NCI-H128 (cell line): Measurements from ENCODE around the gene AKAP5.
A peak's percentile ranks its signal among the peaks of the same experiment; 100 is the strongest.
"Not testable (repeated sequence)": the region's sequence is repeated elsewhere in the genome, so short reads cannot be mapped to it uniquely, and the experiment has no call there.

Source experiments
- DNase-seq: peaks from one replicate; lab custom pipeline; 2025; ENCODE audit not compliant: unreplicated experiment; lab: John Stamatoyannopoulos, UW

Gene AKAP5

DNA sequence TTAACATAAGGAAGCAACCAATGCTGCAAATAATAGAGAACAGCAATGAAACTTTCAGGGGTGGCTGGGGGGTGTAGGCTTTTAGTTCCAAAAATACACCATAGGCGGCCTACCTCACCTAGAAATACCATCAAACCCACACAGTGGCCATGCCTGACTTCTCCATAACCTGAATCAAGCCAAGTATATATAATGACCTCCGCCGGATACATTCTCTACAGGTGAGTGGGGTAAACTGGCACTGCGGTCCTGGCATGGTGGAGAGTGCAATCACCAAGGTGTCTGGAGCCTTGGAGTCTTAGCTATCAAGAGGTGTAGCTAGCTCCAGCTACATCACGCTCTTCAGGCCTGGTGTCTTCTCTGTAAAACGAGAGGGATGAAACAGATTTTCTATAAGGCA, 37.2 kb downstream of the AKAP5 start:
- DNase-seq = no peak

DNA sequence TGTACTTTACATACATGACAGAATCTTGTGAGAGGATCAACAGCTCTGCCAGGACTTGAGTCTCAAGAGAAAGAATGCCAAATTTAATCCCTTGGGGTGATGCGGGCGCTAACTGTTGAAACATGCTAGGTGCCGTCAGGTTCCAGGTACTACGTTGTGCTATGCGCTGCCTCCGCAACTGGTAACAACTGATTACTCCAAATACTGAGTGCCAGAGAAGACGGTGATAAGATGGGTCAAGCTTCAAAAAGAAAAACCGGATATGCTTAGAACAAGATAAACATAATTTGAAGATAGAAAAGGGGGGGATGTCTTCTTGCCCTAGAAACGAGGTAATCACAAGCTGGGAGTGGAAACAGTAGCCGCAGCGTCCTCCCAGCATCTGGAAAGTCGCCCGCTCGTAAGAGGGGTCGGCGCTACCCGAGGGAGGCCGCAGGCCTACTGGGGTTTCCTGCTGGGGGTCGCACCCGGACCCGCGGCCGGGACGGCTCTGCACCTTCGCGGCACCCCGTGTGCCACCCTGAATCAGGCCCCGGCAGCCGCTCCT, 37.7 kb downstream of the AKAP5 start:
- no peak for DNase-seq

DNA sequence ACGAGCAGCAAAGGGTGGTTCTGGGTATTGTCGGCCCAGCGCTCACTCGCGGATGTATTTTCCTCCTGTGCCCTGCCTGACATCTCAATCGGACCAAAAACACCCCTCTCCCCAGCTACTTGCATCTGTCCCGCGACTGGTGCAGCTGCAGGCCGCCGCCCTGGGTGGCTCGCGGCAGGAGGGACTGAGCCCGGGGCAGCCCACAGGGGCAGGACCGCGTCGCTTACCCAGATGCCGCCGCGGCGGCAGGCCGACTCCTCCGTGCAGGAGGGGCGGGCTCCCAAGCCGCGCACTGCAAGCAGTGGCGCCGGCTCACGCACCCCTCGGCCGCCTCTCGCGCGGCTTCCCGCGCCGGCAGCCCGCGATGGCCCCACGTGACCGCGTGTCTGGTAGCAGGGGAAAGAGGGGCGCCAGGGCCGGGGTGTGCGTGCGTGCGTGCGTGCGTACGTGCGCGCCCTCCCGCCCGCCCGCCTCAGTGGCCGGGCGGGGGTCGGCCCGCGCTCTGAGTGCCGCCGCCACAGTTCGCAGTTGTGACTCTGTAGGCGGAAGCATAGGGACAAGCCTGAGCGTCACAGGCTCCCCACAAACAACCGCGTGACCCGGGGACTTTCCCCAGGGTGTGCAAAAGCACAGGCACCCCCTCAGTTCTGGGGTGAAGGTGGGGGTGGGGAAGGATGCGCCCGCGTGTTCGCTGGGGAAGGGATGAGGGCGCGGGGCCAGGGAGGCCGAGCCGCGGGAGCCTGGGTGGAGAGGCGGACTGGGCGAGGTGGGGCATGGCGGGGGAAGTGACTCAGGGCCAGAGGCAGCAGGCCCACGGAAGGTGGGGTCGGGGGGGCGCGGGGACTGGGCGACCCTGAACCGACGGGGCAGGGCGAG, 38.4 kb downstream of the AKAP5 start, which contains the start of gene ZBTB25:
TSS of gene ZBTB25 (minus strand) at position 405 of the 876 bp plus-strand sequence. CDS start 13,305 bp downstream, outside the sequence.
- DNase-seq = peak; percentile 80

DNA sequence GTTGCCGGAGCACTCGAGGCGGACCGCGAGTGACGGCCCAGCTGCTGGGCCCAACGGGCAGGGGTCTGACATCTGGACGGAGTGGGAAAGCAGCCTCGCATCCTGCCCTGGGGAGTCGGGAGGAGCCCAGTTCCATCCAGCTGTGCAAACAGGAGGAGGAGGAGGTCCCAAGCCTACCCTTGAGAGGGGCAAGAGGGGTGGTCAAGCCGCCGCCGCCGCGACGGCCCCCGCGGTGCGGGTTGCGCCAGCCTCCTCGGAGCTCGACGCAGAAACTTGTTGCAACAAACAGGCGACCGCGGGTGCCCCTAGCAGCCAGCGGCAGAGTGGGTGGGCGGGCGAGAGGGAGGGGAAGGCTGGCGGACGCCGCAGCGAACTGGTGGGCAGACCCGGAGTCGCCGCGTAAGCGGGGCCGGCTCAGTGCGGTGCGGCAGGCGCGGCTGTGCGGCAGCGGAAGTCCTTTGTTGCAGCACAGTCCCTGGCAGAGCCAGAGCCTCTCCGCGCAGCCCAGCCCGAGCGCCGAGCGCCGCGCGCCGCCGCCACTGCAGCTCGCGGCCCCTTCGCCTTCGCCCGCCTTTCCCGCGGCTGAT, 39.1 kb downstream of the AKAP5 start, which contains the start of gene ZBTB1:
TSS of gene ZBTB1 (plus strand) at position 461 of the 587 bp plus-strand sequence. CDS start 16,735 bp downstream, outside the sequence.
- DNase-seq = peak; percentile 65

DNA sequence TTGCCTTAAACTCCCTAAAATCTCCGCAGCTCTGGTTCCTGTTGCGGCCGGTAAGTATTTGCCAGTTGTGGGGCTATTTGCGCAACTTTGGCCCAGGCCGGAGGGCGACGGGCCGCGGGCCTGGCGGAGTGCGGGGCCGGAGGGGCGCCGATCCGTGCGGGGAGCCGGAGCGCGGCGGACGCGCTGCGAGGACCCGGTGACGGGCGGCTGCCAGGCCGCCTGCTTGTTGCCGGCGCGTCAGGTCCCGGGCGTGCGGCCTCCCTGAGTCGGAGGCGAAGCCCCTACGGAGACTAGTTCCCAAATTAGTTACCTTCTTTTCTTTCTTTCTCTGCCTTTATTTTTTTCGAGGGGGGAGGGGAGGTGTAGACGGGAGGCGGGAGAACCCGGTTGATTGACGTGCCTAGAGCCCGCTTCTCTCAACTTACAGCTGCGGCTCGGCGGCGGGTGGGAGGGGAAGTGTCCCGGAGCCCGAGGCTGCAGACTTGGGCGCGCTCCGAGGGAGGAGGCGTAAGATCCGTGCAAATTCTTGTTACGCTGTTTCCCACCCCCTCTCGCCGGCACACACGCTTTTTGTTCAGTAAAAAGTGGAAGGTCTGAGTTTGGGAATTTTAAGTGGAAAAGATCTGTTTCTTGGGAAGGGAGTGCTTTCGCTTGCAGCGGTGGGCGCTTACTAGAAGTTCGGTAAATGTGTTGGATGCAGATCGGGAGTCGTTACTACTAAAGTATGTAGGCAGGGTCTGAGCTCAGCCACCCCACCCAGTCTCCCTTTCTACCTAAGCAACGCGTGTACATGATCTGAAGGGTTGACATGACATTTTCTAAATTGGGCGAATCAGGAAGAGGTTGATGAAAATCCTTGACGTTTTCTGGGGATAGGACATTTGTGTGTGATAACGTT, 39.8 kb downstream of the AKAP5 start:
- DNase-seq = peak; percentile 67

DNA sequence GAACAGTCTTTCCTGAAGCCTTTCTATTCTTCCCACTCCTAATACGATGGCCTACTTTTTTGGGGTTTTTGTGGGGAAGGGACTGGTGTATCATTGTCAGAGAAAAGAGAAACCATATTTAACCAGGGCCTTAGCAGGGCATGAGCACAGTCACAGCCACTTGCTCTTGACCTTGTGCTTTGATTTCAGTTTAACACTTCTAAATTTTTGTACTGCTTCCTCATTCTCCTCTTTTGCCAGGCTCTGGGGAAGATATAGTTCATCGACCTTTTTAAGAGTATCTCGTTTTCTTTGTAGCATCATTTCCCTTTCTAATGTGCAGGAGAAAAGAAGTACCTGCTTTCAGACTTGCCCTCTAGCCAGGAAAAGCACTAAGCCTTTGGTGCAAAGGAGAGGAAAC, 41.4 kb downstream of the AKAP5 start:
- DNase-seq = no peak

DNA sequence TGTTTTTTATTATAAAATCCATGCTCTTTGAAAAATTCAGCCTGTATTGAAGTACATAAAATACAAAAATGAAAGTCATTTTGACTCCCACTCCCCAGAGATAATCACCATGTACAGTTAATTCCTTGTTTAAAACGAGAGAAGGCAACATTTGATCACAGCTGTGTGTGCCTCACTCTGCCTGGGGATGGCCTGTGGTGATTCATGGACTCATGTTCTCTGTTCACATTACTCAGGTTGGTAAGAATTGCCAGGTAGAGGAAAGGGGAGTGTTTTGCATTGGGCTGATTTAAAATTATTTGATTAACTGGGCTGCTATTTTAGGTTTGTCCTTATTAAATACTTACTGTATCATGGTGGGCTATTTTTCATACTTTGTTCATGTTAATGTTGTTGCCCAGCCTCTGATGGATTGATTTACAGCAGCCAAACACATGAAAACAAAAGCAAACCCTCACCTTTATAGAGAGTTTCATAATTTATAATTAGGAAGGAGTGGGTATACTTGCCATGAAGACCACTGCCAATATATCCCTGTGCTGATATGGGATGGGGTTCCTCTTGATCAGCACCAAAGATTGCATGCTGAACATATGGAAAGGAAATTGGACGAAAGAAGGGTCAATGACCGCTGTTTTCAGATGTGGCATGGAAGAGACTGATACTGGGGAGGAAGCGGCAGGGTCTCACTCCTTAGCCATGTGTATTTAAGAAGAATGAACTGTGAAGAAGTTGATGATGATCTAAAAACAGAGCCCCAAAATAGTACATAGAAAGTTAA, 42.3 kb downstream of the AKAP5 start:
- DNase-seq = no peak

DNA sequence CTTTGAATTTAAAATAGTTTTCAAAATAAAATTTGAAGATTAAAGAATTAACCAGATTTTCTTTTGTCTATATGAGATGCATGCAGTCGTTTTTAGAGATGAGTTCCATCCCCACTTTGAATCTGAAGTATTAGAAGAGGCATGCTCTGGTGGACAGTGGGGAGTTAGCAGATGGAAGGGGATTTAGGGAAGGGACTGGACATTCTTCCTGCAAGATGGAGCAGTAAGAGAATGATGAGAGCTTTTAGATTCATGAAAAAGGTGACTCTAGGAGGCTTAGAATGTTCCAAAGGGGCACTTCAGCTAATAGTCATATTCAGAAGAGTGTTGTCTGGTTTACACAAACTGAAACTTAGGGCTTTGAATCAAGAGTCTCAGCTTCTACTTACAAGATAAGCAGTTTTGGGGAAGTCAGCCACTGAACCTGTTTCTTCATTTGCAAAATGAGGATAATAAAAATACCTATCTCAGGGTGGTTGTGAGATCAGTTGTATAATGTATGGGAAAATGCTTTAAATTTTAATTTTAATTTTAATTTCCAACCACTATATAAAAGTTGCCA, 43.0 kb downstream of the AKAP5 start:
- DNase-seq = no peak

DNA sequence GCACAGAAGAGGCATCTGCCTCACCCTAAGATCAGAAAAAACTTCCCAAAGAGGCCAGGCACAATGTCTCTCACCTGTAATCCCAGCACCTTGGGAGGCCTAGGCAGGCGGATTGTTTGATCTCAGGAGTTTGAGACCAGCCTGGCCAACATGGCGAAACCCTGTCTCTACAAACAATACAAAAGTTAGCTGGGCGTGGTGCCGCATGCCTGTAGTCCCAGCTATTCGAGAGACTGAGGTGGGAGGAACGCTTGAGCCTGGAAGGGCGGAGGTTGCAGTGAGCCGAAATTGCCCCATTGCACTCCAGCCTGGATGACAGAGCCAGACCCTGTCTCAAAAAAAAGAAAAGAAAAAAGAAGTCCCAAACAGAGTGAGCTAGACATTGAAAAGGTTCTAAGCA, 43.7 kb downstream of the AKAP5 start:
- DNase-seq = no peak

DNA sequence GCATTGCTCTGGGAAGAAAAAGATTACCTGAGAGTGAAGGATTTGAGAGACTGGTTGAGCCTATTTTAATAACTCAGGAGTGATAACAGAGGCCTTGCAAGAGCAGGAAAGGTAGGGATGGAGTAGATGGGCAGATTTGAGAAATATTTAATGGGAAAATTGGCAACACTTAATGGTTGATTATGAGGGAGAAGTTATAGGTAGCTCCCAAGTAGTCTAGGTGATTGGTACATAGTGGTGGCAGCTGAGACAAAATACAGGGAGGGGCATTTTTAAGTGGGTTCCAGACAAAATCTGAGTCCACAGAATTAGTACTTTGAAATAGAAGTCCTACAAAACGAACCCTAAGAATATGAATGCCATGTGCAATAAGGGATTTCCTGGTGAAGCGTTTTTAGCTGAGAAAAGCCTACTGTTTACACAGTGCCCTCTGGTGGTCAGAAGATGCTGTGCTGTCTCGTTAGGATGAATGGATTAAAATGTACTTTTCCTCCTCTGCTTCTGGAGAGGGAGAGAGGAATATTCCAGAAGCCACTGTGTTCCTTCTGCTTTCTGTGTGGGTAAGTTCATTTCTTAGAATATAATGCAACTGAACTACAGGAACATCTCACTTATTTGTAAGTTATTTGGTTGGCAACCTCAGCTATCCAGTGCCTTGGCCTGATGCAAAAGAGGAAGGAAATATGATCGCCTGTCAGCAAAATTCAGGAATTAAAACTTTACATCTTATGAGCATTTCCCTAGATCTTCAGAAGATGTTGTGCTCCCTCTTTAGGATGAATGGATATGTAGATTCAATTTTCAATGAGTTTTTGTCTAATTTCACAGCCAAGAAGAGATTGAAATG, 45.7 kb downstream of the AKAP5 start:
- peak; percentile 48 for DNase-seq

DNA sequence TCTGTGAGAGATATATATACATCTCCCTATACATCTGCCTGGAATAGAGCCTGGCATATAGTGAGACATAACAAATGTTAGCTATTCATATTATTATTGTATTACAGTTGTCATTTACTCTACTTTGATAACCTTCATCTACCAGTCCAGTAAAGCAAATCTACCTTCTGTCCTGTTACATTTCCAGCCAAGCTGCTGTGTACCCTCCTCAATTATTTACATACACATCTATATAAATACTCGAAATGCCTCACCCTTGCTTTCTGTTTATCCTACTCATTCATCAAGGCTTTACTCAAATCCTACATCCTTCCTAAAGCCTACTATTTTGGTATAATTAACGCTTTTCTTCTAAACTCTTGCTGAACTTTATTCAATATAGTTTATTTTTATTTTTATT, 48.0 kb downstream of the AKAP5 start:
- DNase-seq = no peak

DNA sequence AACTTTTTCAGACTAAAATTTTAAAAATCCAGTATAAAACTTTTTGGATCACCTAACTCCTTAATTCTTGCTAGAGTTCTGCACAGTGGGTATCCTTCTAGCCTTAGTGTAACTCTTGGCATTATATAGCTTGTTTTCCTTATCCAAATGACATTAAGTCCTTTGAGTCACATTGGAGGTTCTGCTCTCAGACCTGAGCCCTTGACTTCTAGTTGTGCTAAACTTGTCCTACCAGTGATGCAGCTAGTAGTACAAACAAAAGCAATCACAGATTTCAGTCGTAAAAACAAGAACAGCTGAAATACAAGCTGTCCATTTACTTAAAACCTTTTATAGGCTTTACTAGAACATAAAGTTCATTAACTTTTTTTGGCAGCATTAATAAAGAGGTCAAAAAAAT, 49.8 kb downstream of the AKAP5 start:
- DNase-seq = no peak

DNA sequence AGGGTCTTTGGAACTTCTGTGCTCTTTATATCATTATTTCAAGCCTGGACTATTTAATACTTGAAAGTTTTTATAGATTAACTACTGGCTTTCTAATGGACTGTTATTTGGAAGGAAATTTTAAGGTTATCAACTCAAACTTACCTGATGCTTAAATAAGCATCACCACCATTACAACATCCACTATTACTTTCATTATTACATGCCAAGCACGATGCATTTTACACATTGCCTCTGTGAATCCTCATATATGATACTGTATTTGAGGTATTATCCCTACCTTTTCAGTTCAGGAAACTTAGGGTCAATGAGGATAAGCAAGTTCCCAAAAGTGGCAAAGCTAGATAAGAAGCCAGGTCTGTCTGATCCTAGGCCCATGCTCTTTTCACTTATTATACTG, 51.7 kb downstream of the AKAP5 start:
- no peak for DNase-seq

DNA sequence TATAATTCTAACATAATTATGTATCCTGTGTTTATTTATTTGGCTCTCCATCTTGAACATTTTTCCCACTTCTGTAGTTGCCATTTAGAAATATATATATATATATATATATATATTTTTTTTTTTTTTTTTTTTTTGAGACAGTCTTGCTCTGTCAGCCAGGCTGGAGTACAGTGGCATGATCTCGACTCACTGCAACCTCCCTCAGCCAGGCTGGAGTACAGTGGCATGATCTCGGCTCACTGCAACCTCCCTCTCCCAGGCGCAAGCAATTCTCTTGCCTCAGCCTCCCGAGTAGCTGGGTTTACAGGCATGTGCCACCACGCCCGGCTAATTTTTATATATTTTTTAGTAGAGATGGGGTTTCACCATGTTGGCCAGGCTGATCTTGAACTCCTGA, 52.4 kb downstream of the AKAP5 start:
- not testable (repeated sequence) for DNase-seq

DNA sequence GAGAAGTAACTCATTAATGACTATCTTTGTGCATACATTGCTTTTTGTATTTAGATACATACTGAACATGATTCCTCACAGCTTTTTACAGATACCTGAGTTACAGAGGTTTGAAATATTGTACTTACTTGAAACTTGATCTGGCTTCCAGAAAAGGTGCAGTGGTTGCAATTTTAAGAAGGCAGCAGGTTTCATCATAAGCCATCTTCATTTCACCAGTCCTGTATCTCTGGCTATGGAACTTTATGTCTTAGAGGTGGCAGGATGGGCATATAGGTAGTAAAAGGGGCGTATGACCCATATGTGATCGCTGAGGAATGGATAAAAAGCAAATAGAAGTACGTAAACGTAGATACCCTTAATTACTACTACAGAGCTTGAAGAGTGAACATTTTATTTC, 52.9 kb downstream of the AKAP5 start:
- DNase-seq = no peak

DNA sequence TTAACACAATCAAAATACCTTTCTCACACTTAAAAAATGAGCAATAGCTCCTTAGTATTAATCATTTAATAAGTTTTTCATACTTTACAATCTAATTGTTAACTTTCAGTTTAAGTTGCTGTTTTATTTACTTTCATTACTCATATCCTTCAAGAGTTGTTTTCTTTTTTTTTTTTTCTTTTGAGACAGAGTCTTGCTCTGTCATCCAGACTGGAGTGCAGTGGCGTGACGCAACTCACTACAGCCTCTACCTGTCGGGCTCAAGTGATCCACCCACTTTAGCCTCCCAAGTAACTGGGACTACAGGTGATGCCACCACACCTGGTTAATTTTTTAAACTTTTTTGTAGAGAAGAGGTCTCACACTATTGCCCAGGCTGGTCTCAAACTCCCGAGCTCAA, 55.4 kb downstream of the AKAP5 start:
- DNase-seq = no peak

DNA sequence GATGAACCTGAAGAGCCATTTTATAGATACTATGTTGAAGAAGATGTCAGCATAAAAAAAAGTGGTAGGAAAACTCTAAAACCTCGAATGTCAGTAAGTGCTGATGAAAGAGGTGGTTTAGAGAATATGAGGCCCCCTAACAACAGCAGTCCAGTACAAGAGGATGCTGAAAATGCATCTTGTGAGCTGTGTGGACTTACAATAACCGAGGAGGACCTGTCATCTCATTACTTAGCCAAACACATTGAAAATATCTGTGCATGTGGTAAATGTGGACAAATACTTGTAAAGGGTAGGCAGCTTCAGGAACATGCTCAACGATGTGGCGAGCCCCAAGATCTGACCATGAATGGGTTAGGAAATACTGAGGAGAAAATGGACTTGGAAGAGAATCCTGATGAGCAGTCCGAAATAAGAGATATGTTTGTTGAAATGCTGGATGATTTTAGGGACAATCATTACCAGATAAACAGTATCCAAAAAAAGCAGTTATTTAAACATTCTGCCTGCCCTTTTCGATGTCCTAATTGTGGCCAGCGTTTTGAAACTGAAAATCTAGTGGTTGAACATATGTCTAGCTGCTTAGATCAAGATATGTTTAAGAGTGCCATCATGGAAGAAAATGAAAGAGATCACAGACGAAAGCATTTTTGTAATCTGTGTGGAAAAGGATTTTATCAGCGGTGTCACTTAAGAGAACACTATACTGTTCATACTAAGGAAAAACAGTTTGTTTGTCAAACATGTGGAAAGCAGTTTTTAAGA, 57.5 kb downstream of the AKAP5 start:
- DNase-seq = no peak
